Measurements from ENCODE around the gene GFOD1.

The GFOD1 gene

DNA sequence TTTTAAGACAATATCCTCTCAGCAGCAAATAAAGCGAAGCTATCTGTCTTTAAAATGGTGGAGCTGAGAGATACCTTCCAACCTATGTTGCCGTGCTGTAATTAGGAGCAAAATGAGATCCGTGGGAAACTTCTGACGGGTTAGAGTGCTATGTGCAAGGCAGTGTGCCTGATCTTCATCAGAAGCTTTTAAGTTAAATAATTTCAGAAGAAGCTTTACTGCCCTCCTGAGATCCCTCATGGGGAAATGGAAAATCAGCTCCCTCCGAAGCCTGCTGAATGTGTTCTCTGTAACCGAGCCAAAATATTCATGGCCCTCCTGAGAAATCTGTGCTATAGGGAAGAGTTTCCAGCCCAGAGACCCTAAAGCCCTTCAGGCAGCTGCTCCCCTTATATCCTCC, 115.3 kb downstream of the GFOD1 start:
- DNase-seq = no peak

- no peak for DNase-seq
These were observed 115.9 kb downstream of the GFOD1 start for GRCh38 chr6:13371421-13372072.

DNA sequence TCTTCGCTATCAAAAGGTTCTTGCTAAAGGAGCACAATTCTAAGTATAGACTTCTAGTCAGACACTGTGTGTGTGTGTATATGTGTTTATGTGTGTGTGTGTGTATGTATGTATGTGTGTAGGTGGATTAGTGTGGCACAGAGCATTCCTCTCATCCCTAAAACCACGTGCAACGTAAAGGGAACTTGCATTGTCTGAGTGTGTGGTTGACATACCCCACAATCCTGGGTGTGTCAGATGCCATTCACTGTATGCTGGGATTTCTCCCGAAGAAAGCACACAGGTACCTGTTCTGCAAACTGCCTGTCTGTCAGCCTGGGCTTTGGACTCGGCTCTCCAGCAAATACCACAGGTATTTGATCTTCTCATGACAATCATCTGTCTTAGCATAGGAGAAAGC, 116.8 kb downstream of the GFOD1 start:
- no peak for DNase-seq

- DNase-seq = no peak
These were observed 117.8 kb downstream of the GFOD1 start for GRCh38 chr6:13369591-13369990.

DNA sequence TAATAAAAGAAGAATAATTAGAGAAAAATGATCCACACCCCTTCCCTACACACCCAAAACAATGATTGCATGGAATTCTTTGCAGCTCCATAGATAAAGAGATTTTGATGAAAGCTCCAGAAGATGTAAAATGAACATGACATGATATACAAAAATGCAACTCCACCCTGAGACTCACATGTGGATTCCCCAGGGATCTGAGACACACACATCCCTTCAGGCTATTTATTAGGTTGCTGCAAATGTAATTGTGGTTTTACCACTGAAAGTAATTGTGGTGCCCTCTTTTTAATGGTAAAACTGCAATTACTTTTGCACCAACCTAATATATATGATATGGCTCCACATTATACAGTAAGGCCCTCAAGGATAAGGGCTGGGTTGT, 118.7 kb downstream of the GFOD1 start:
- DNase-seq = no peak

GRCh38 chr6:13368079-13368730, 119.2 kb downstream of the GFOD1 start:
- no peak for DNase-seq

DNA sequence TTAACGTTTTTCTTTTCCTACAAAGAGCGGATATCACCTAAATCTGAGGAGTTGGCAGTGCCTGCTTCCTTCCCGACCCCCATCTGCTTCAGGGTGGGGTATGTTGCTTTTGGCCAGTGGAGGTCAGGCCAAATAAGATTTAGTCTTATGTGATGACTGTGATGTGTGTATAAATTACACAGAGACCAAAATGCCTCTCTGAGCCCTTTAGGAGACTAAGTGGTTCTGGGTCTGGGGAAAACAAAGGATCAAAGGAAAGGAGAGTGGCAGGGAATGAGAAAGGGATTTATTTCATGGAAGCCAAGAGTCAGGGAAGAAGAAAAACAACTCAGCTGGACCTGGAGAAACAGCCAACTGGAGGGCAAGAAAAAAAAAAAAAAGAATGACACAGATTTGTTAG, 120.0 kb downstream of the GFOD1 start:
- no peak for DNase-seq

DNA sequence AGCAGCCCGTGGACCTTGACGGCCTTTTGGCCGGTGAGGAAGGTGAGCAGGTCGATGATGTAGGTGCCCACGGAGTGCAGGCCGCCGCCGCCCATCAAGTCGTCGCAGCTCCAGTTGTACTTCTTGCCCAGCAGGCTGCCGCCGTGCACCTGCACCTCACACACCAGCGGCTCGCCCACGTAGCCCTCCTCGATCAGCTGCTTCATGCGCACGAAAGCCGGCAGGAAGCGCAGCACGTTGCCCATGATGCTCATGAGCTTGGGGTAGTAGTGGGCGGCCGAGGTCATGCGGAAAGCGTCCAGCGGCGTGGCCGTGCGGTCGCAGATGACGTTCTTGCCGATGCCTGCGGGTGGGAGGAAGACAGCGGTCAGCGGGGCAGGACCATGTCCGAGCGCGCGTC, 122.1 kb downstream of the GFOD1 start:
- DNase-seq = no peak

- DNase-seq = no peak
These were observed 122.6 kb downstream of the GFOD1 start for GRCh38 chr6:13364842-13365241.

- DNase-seq = no peak
These were observed 125.0 kb downstream of the GFOD1 start for GRCh38 chr6:13362412-13362811.

- DNase-seq = no peak
These were observed 126.5 kb downstream of the GFOD1 start for GRCh38 chr6:13360671-13361540.

GRCh38 chr6:13359287-13359686, 128.1 kb downstream of the GFOD1 start:
- DNase-seq = no peak

DNA sequence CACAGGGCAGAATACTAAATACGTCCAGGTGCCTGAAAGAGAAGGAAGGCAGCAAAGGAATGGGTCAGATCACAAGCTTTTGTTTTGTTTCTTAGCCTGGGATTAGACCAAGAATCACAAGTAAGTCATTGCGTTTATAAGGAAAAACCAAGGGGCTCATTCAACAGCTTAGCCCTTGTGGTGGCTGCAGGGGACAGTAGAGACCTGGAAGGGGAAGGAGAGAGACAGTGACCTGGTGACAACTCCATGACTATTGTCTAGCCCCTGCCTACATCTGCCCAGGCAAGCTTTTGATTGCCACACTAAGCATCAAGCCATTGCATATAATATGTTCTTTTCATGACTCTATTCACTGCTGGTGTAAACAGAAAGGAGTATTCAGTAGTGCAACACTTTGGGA, 128.9 kb downstream of the GFOD1 start:
- DNase-seq = no peak

DNA sequence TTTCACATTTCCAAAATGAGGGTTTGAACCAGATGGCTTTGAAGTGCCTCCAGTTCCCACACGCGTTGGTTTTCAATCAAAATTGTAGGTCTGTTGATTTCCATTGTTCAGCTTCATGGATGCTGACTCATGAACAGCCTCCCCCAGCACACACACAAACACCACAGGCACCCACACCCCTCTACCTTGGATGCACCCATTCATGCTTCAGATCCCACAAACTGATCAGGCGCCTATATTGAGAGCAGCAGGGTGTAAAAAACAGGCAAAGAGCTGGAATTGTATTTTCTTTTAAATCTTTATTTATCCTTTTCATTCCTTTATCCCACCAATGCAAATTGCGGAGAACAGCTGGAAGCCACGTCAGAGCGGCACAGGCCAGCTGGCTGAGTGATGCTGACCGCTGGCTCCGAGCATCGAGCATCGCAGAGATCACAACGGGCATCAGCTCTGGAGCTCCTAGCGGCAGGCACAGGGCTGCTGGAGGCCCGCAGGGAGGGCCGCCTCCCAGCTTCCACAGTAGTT, 129.8 kb downstream of the GFOD1 start:
- no peak for DNase-seq

DNA sequence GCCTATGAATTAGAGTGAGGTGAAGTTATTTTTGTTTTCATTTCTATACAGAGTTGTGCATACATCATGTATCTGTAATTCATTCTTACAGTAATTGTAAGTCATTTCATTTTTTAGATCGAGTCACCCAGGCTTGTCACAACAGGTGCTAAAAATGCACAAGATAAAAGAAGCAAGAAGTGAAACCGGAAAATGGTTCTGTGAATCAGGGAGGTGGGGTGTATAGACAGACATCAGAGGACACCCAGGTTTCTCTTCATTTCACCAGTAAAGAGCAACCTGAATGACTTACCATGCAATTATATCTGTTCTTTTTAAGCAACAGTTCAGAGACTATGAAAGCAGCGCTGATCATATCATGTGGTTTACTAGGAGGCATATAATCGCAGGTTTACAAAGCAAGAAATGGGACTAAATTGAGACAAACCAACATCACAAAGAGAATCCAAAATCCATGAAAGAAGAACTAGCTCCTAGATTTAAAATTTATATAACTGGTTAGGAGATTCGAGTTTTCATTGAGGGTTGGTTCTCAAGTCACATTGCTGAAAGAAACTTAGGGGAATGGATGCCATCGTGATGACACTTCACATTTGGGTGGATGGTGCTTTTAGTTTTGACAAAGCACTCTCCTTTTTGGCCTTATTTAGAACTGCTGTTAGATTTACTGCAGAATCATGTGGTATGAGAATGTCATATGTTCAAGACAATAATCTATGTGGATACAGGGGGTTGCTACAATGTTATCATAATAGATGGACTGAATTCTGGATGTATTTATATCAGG, 131.2 kb downstream of the GFOD1 start:
- DNase-seq = no peak

- DNase-seq = peak; percentile 83
These were observed 132.1 kb downstream of the GFOD1 start for GRCh38 chr6:13355043-13355945.

DNA sequence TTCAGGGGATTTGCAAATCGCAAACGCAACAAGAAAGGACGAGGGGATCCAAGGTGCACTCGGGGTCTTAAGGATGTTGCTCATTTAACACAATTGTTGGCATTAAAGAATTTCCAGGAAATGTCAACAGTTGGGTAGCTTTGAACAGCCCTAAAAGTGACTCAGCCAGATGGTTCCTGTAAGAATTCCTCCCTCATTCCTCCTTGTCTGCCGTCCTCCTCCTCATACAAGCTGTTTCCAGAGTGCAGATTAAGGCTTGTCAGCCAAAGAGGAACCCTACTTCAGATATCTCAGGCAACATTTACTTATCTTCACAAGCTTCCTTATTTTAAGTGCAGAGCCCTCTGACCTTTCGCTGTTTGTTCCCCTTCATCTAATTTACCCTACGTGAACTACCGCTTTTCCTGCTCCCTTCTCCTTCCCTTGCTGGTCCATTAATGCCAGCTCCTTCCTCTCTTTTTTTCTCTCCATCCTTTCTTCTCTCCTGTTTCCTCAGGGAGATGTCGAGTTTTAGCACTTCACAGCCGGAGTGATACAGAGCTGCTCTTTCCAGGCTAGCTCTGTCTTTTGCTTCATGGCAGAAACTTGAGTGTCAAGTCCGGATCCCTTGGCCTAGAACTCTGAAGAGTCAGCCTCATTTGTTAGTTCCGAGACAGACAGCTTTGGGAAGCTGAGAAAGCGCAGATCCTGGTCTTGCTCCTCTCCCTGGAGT, 132.9 kb downstream of the GFOD1 start:
- no peak for DNase-seq

- DNase-seq = no peak
These were observed 135.2 kb downstream of the GFOD1 start for GRCh38 chr6:13352165-13352564.

DNA sequence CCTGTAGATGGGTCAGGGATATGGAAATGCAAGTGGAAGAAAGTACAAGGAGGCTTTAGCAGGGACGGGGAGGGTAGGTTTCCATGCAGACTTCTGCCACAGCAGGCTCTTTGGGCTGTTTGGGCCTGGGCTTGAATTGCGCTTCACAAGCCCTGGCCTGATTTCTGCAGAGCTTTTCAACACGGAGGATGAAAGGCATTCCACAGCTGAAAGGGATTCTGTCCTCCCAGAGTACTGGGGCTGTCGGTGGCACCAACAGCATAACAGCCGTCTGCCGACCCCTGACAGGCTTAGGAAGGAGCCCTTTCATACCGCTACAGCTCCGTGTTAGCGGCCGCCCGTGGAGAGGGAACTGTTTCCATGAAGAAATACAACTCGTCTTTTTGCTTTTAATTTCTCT, 136.1 kb downstream of the GFOD1 start:
- no peak for DNase-seq

- no peak for DNase-seq
These were observed 137.4 kb downstream of the GFOD1 start for GRCh38 chr6:13349811-13350506.
